GM18511 (cell line): ENCODE results near the gene FAM136A.
"Not testable (repeated sequence)": the region's sequence is repeated elsewhere in the genome, so short reads cannot be mapped to it uniquely, and the experiment has no call there.

Experiments
- ATAC-seq: cut with Tn5 transposase; IDR thresholded peaks from one replicate; pipeline ENCODE4 v1.9.1; 2021; ENCODE audit warnings: mild to moderate bottlenecking, moderate library complexity; ENCODE audit not compliant: unreplicated experiment

Gene FAM136A

DNA sequence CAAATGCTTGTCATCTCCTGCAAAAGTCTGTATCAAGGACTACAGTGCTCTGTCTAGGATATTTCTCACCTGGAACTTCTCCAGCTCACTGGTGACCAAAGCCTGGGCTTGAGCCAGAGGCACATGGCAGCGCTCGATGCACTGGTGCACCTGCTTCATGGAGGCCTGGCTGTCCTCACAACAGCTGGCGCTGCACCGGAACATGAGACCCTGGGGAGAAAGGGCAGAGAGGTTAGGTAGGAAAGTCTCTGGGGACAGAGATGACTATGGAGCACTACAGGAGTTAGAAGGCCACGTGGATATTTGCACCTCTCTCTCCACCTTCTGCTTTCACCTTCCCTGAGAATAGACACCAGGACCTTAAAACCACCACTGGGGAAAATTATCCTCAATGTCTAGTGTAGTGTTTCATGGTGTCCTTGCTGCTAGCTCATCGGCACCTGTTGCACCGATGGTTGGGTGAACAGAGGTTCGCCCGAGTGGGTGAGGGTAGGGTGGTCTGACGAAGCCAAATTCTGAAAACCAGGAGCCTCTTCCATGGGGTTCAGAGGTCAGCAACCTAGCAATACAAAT lies 1.0 kb downstream of the FAM136A start:
- ATAC-seq = no peak

DNA sequence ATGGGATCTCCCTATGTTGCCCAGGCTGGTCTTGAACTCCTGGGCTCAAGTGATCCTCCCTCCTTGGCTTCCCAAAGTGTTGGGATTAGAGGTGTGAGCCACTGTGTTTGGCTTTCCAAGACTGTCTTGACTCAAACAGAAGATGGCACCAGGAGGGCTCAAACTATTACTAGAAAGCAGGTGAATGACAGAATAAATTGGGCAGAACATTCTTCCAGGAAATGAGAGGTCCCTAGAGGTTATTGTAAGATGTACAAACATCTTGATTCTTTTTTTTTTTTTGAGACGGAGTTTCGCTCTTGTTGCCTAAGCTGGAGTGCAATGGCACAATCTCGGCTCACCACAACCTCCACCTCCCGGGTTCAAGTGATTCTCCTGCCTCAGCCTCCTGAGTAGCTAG lies 4.0 kb downstream of the FAM136A start:
- not testable (repeated sequence) for ATAC-seq

DNA sequence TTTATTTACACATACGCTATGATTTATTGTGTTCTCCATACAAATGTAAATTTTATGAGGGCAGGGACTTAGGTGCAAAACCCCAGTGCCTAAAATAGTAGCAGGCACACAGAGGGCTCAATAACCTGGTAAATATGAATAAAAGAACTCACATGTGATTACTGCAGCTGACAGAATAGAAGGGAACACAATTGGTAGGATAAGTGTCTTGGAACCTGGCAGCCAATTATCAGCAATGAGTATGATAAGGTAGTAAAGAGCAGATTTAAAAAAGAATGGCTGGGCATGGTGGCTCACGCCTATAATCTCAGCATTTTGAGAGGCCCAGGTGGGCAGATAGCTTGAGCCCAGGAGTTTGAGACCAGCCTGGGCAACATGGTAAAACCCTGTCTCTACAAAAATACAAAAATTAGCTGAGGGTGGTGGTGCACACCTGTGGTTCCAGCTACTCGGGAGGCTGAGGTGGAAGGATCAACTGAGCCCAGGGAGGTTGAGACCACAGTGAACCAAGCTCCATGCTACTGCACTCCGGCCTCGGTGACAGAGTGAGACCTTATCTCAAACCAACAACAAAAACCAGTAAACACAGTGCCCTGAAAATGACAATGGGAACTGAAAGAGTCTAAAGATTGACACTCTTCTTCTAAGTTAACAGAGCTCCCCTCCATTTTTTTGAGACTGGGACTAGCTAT lies 18.2 kb downstream of the FAM136A start:
- no peak for ATAC-seq

GRCh38 chr2:70282439-70282838 lies 19.4 kb downstream of the FAM136A start:
- ATAC-seq = no peak

DNA sequence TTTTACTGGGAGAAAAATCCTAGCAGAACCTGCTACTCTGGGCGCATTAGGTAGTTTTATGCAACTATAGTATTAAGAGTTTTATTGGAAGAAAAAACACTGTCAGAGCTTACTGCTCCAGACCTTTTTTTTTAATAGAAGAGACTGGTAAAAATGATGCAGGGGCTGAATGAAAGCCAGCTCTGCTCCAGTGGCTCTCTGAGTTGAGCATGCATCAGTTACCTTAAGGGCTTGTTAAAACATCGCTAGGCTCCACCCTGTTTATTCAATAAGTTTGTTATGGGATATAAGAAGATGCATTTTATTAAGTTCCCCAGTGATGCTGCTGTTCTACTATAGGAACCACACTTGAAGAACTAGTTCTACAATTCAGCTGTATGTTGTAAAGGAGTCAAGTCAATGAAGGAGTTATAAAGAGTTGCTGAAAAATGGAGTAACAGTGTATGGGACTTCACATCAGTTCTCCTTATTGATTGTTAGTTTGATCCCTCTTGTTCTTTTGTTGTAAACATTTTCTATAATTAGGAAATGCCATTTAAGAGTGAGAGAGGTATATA lies 21.5 kb downstream of the FAM136A start:
- no peak for ATAC-seq

GRCh38 chr2:70270323-70270722 lies 31.5 kb downstream of the FAM136A start:
- no peak for ATAC-seq

- ATAC-seq = not testable (repeated sequence)
Measured at GRCh38 chr2:70269422-70270302, 32.2 kb downstream of the FAM136A start.

- ATAC-seq = not testable (repeated sequence)
Measured at GRCh38 chr2:70266925-70267324, 34.9 kb downstream of the FAM136A start.

DNA sequence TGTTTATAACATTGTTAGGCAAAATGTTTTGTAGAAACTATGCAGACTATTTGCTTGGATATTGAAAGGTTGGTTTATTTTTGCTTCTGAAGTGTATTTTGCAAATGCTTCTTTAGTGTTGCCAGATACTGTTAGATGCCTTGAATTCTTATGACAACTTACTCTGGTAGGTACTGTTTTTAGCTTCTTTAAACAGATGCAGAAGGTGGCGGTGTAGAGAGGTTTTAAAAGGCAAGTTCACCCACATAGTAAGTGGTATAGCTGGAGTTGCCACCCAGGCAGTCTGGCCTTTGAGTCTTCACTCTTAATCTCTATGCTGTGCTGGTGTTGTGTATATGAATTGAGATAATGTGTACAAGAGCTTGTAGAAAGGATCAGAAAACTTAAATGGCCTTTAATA lies 40.4 kb downstream of the FAM136A start:
- ATAC-seq = no peak

DNA sequence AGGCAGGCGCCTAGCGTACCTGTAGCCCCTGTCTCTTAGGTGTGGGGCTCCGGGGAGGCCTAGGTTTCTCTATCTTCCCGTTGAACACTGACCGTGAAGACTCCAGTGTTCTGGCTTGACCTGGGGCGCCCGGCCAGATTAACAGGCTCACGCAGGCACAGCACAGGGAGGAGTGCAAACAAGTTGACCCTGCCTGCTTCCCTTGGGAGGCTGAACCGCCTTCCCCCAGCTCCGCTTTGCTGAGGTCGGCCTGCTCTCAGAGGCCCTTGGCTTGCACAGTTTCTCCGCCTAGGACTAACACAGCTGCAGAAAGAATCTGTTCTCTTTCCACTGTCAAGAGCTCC lies 43.4 kb downstream of the FAM136A start:
- ATAC-seq = peak; percentile 17

DNA sequence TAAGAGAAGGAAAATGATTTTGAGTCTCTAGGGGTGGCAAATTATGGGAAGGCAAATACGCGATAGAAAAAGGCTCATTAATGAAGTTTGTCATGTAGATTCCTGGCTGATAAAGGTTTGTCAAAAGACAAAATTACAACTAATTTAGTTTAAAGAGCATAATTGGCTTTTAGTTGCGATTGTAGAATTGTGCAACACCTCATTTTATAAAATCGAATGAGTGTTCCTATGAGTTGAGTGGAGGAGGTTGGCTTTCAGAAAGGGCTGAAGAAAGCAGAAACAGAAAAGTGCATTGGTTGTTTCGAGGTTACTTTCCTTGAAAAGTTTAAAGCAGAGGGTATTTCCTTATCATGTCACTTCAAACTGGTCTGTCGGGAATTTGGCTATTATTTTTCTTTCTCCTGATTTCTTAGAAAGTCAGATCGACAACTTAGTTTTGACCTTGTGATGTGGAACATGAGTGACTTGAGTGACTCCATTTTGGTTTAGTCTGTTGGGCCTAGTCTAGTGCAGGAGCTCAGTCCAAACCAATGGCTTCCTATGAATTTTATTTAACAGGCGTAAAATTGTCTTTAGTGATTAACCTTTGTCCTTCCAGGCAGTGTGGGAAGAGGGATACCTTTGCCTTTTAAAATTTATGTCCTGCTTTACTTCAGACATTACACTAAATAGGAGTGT lies 46.1 kb downstream of the FAM136A start:
- no peak for ATAC-seq

GRCh38 chr2:70250434-70250833 lies 51.4 kb downstream of the FAM136A start:
- no peak for ATAC-seq

DNA sequence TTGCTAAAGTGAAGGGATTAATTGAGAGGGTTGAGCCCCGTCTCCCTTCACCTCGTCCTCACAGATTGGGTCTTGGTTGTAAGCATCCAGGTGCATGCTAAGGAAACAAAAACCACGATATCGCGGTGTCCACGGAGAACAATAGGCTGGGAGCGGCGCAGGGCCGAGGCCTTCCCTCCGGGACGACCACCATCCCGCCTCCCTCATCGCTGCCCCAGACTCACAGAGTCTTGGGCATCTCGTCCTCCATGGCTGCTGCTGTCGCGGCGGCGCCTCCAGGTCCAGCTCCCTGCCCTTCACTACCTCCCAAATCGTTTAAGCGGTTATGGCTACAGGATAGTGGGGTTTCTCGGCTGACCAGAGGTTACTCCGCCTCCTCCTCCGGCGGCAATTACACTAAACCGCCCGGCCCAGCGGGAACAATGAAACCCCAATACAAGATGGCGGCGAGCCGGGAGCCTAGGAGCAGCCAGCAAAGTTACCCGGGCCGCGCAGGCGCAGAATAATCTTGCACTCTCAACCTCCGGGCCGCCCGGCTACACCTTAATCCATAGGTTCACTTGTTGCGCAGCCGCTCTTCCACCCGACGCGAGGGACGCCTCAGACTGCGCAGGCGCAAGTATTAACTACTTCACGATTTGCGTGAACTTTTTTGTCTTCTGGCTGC lies 53.6 kb downstream of the FAM136A start, which contains the start of gene TIA1:
TSS of gene TIA1 (minus strand) at position 448 of the 667 bp plus-strand sequence. CDS start at position 250, 198 bp downstream.
- peak; percentile 94 for ATAC-seq

GRCh38 chr2:70247364-70248180 lies 54.3 kb downstream of the FAM136A start:
- ATAC-seq = no peak
